GM12878 (cell line): ENCODE data around the gene MMP13.

ENCODE experiments used
- BMI1 ChIP-seq: fragments of 450-650 bp; IDR thresholded peaks from 2 replicates; pipeline ENCODE4 v1.6.1; 2016; ENCODE audit warnings: mild to moderate bottlenecking, moderate library complexity, borderline replicate concordance
- EP300 ChIP-seq, 2 experiments: fragments of 150-350 bp in 1 of 2; IDR thresholded peaks; 2 replicates each; pipeline ENCODE4 v1.6.1; 2011 to 2012; ENCODE audit warnings: low read depth in 2 of 2, low read length in 2 of 2, borderline replicate concordance in 1 of 2, improper control_type of control experiment in 1 of 2, inconsistent platforms in 1 of 2; ENCODE audit not compliant: control insufficient read depth in 1 of 2
- ETV6 ChIP-seq, 2 experiments: fragments of 450-650 bp in 1 of 2; IDR thresholded peaks in 1 of 2; conservative IDR thresholded peaks in 1 of 2; 2 replicates each; pipeline ENCODE4 v1.6.1; 2014; ENCODE audit warnings: antibody characterized with exemption in 1 of 2, borderline replicate concordance in 1 of 2, low read depth in 1 of 2, mild to moderate bottlenecking in 1 of 2, moderate library complexity in 1 of 2
- EZH2 ChIP-seq: IDR thresholded peaks from 2 replicates; pipeline ENCODE4 v1.6.1; 2012; ENCODE audit warnings: low read depth, mild to moderate bottlenecking, control low read depth, inconsistent platforms, low read length, borderline replicate concordance; ENCODE audit not compliant: control insufficient read depth
- JUNB ChIP-seq: IDR thresholded peaks from 2 replicates; pipeline ENCODE4 v1.6.1; 2016; ENCODE audit warnings: antibody characterized with exemption, mild to moderate bottlenecking
- TF ChIP-seq, protein P1 (sequence below): IDR thresholded peaks from 2 replicates; pipeline ENCODE4 v1.6.1; 2012; ENCODE audit warnings: low read length, inconsistent platforms
- TF ChIP-seq, protein P2 (sequence below): fragments of 450-650 bp; conservative IDR thresholded peaks from 2 replicates; pipeline ENCODE4 v1.6.1; 2017; ENCODE audit warnings: mild to moderate bottlenecking, moderate library complexity

DNA sequence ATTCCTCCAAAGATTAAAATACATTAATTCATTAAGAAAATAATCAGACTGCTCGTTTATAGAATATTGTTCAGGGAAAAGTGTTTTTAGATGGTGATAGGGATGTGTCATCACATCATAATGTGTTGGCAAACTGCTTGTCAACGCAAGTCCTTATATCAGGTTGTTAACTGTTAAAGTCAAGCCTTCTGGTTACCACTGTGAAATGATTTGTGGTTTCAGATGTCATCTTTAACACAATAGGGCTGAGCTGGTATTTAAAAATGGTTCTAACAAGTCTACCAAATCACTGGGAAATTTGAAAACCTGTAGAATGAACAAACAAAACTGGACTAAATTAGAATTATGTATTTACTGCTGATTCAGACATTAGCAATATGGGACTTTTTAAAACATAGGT, 2.4 kb upstream of the MMP13 start:
- TF ChIP-seq BMI1 (no peak), EZH2 (no peak), ETV6 (conservative IDR thresholded peaks at IDR 0.05 in 1 of 2, IDR thresholded peaks at IDR 0.05 in 1 of 2; ENCODE audit: borderline replicate concordance in 1 of 2, low read depth in 1 of 2) (no peak), JUNB (no peak), EP300 (IDR thresholded peaks at IDR 0.05; ENCODE audit: borderline replicate concordance in 1 of 2, control insufficient read depth in 1 of 2, low read depth in 2 of 2, low read length in 2 of 2) (no peak)
- TF ChIP-seq, protein P1, sequence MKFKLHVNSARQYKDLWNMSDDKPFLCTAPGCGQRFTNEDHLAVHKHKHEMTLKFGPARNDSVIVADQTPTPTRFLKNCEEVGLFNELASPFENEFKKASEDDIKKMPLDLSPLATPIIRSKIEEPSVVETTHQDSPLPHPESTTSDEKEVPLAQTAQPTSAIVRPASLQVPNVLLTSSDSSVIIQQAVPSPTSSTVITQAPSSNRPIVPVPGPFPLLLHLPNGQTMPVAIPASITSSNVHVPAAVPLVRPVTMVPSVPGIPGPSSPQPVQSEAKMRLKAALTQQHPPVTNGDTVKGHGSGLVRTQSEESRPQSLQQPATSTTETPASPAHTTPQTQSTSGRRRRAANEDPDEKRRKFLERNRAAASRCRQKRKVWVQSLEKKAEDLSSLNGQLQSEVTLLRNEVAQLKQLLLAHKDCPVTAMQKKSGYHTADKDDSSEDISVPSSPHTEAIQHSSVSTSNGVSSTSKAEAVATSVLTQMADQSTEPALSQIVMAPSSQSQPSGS: no peak
- TF ChIP-seq, protein P2, sequence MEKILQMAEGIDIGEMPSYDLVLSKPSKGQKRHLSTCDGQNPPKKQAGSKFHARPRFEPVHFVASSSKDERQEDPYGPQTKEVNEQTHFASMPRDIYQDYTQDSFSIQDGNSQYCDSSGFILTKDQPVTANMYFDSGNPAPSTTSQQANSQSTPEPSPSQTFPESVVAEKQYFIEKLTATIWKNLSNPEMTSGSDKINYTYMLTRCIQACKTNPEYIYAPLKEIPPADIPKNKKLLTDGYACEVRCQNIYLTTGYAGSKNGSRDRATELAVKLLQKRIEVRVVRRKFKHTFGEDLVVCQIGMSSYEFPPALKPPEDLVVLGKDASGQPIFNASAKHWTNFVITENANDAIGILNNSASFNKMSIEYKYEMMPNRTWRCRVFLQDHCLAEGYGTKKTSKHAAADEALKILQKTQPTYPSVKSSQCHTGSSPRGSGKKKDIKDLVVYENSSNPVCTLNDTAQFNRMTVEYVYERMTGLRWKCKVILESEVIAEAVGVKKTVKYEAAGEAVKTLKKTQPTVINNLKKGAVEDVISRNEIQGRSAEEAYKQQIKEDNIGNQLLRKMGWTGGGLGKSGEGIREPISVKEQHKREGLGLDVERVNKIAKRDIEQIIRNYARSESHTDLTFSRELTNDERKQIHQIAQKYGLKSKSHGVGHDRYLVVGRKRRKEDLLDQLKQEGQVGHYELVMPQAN: no peak
